ENCODE results near the gene SLAIN1. TPM values are rescaled to one million over a fixed set of nuclear protein-coding genes. Genes with fewer than 3 reads are reported as not detected.
A peak's percentile ranks its signal among the peaks of the same experiment; 100 is the strongest.

Gene SLAIN1
- polyA plus RNA-seq, 1 donor, result 9.0 TPM

GRCh38 chr13:77691871-77692270, 5.6 kb upstream of the SLAIN1 start:
- H3K36me3 ChIP-seq (ENCODE audit: control insufficient read depth, insufficient read depth, low read length), result no peaks in the 10 kb centered on the region
- H3K27ac ChIP-seq (ENCODE audit: low read length), result no peak overlapping the region
- DNase-seq, result no peak
- no CpG with 5 or more reads among the region's 1 CpG for WGBS (ENCODE audit: insufficient coverage, low lambda C conversion rate)
- H3K27me3 ChIP-seq (ENCODE audit: control insufficient read depth, insufficient read depth, low read length), result peaks cover 13% of the 10 kb centered on the region
- H3K9me3 ChIP-seq (ENCODE audit: control insufficient read depth, low read depth, low read length), result no peaks in the 10 kb centered on the region
- no peak overlapping the region for H3K4me3 ChIP-seq (ENCODE audit: low read length)
- H3K4me1 ChIP-seq (ENCODE audit: control insufficient read depth, insufficient read depth, low read length), result no peaks in the 10 kb centered on the region

- Histone ChIP-seq H3K4me1 (ENCODE audit: control insufficient read depth, insufficient read depth, low read length) (peaks cover 2% of the 10 kb centered on the region), H3K36me3 (ENCODE audit: control insufficient read depth, insufficient read depth, low read length) (no peaks in the 10 kb centered on the region), H3K27me3 (ENCODE audit: control insufficient read depth, insufficient read depth, low read length) (peaks cover 17% of the 10 kb centered on the region), H3K4me3 (ENCODE audit: low read length) (no peak overlapping the region), H3K27ac (ENCODE audit: low read length) (no peak overlapping the region), H3K9me3 (ENCODE audit: control insufficient read depth, low read depth, low read length) (no peaks in the 10 kb centered on the region)
- no CpG with 5 or more reads among the region's 2 CpGs for WGBS (ENCODE audit: insufficient coverage, low lambda C conversion rate)
- DNase-seq, result no peak
Observed at GRCh38 chr13:77692746-77693448, 4.6 kb upstream of the SLAIN1 start.

- DNase-seq, result no peak
- WGBS (ENCODE audit: insufficient coverage, low lambda C conversion rate), result 63% methylated on average over 1 of the region's 2 CpGs
- H3K36me3 ChIP-seq (ENCODE audit: control insufficient read depth, insufficient read depth, low read length), result no peaks in the 10 kb centered on the region
- H3K4me3 ChIP-seq (ENCODE audit: low read length), result no peak overlapping the region
- no peak overlapping the region for H3K27ac ChIP-seq (ENCODE audit: low read length)
- peaks cover 17% of the 10 kb centered on the region for H3K27me3 ChIP-seq (ENCODE audit: control insufficient read depth, insufficient read depth, low read length)
- no peaks in the 10 kb centered on the region for H3K9me3 ChIP-seq (ENCODE audit: control insufficient read depth, low read depth, low read length)
- H3K4me1 ChIP-seq (ENCODE audit: control insufficient read depth, insufficient read depth, low read length), result peaks cover 2% of the 10 kb centered on the region
Observed at GRCh38 chr13:77693449-77693940, 4.0 kb upstream of the SLAIN1 start.

- Histone ChIP-seq H3K27me3 (ENCODE audit: control insufficient read depth, insufficient read depth, low read length) (peaks cover 22% of the 10 kb centered on the region), H3K9me3 (ENCODE audit: control insufficient read depth, low read depth, low read length) (no peaks in the 10 kb centered on the region), H3K4me3 (ENCODE audit: low read length) (peak overlapping the region; percentile 2), H3K36me3 (ENCODE audit: control insufficient read depth, insufficient read depth, low read length) (no peaks in the 10 kb centered on the region), H3K27ac (ENCODE audit: low read length) (no peak overlapping the region), H3K4me1 (ENCODE audit: control insufficient read depth, insufficient read depth, low read length) (peaks cover 4% of the 10 kb centered on the region)
- DNase-seq, result peak in 1 of 2 donors; percentile 24
- 25% methylated on average over 2 of the region's 9 CpGs for WGBS (ENCODE audit: insufficient coverage, low lambda C conversion rate)
Observed at GRCh38 chr13:77696006-77696878, 1.2 kb upstream of the SLAIN1 start.

GRCh38 chr13:77696879-77697216, 639 bp upstream of the SLAIN1 start:
- DNase-seq, result no peak
- H3K27ac ChIP-seq (ENCODE audit: low read length), result no peak overlapping the region
- peaks cover 22% of the 10 kb centered on the region for H3K27me3 ChIP-seq (ENCODE audit: control insufficient read depth, insufficient read depth, low read length)
- 17% methylated on average over 1 of the region's 3 CpGs for WGBS (ENCODE audit: insufficient coverage, low lambda C conversion rate)
- peak overlapping the region; percentile 39 for H3K4me3 ChIP-seq (ENCODE audit: low read length)
- H3K9me3 ChIP-seq (ENCODE audit: control insufficient read depth, low read depth, low read length), result no peaks in the 10 kb centered on the region
- H3K4me1 ChIP-seq (ENCODE audit: control insufficient read depth, insufficient read depth, low read length), result peaks cover 4% of the 10 kb centered on the region
- H3K36me3 ChIP-seq (ENCODE audit: control insufficient read depth, insufficient read depth, low read length), result no peaks in the 10 kb centered on the region

GRCh38 chr13:77698201-77699058, 943 bp downstream of the SLAIN1 start:
- Histone ChIP-seq H3K27me3 (ENCODE audit: control insufficient read depth, insufficient read depth, low read length) (peaks cover 22% of the 10 kb centered on the region), H3K9me3 (ENCODE audit: control insufficient read depth, low read depth, low read length) (no peaks in the 10 kb centered on the region), H3K4me1 (ENCODE audit: control insufficient read depth, insufficient read depth, low read length) (peaks cover 4% of the 10 kb centered on the region), H3K36me3 (ENCODE audit: control insufficient read depth, insufficient read depth, low read length) (no peaks in the 10 kb centered on the region), H3K4me3 (ENCODE audit: low read length) (peak overlapping the region; percentile 53), H3K27ac (ENCODE audit: low read length) (no peak overlapping the region)
- peak in 1 of 2 donors; percentile 57 for DNase-seq
- WGBS (ENCODE audit: insufficient coverage, low lambda C conversion rate), result no CpG with 5 or more reads among the region's 75 CpGs

GRCh38 chr13:77699059-77699680, 1.7 kb downstream of the SLAIN1 start:
- H3K27me3 ChIP-seq (ENCODE audit: control insufficient read depth, insufficient read depth, low read length), result peaks cover 22% of the 10 kb centered on the region
- H3K4me1 ChIP-seq (ENCODE audit: control insufficient read depth, insufficient read depth, low read length), result peaks cover 4% of the 10 kb centered on the region
- peak overlapping the region; percentile 53 for H3K4me3 ChIP-seq (ENCODE audit: low read length)
- WGBS (ENCODE audit: insufficient coverage, low lambda C conversion rate), result 0% methylated on average over 1 of the region's 4 CpGs
- peak in 1 of 2 donors; percentile 4 for DNase-seq
- no peak overlapping the region for H3K27ac ChIP-seq (ENCODE audit: low read length)
- H3K36me3 ChIP-seq (ENCODE audit: control insufficient read depth, insufficient read depth, low read length), result no peaks in the 10 kb centered on the region
- no peaks in the 10 kb centered on the region for H3K9me3 ChIP-seq (ENCODE audit: control insufficient read depth, low read depth, low read length)

- no peak for DNase-seq
- Histone ChIP-seq H3K4me1 (ENCODE audit: control insufficient read depth, insufficient read depth, low read length) (peaks cover 4% of the 10 kb centered on the region), H3K27me3 (ENCODE audit: control insufficient read depth, insufficient read depth, low read length) (peaks cover 11% of the 10 kb centered on the region), H3K4me3 (ENCODE audit: low read length) (no peak overlapping the region), H3K27ac (ENCODE audit: low read length) (no peak overlapping the region), H3K36me3 (ENCODE audit: control insufficient read depth, insufficient read depth, low read length) (no peaks in the 10 kb centered on the region), H3K9me3 (ENCODE audit: control insufficient read depth, low read depth, low read length) (no peaks in the 10 kb centered on the region)
Observed at GRCh38 chr13:77701305-77701704, 3.8 kb downstream of the SLAIN1 start.

- H3K4me3 ChIP-seq (ENCODE audit: low read length), result no peak overlapping the region
- no peak overlapping the region for H3K27ac ChIP-seq (ENCODE audit: low read length)
- no peaks in the 10 kb centered on the region for H3K36me3 ChIP-seq (ENCODE audit: control insufficient read depth, insufficient read depth, low read length)
- H3K9me3 ChIP-seq (ENCODE audit: control insufficient read depth, low read depth, low read length), result no peaks in the 10 kb centered on the region
- peaks cover 2% of the 10 kb centered on the region for H3K4me1 ChIP-seq (ENCODE audit: control insufficient read depth, insufficient read depth, low read length)
- H3K27me3 ChIP-seq (ENCODE audit: control insufficient read depth, insufficient read depth, low read length), result peaks cover 5% of the 10 kb centered on the region
- no peak for DNase-seq
- WGBS (ENCODE audit: insufficient coverage, low lambda C conversion rate), result no CpG with 5 or more reads among the region's 1 CpG
Observed at GRCh38 chr13:77702366-77702765, 4.9 kb downstream of the SLAIN1 start.

GRCh38 chr13:77703408-77703807, 5.9 kb downstream of the SLAIN1 start:
- Histone ChIP-seq H3K9me3 (ENCODE audit: control insufficient read depth, low read depth, low read length) (no peaks in the 10 kb centered on the region), H3K4me3 (ENCODE audit: low read length) (no peak overlapping the region), H3K4me1 (ENCODE audit: control insufficient read depth, insufficient read depth, low read length) (peaks cover 2% of the 10 kb centered on the region), H3K27ac (ENCODE audit: low read length) (no peak overlapping the region), H3K36me3 (ENCODE audit: control insufficient read depth, insufficient read depth, low read length) (no peaks in the 10 kb centered on the region), H3K27me3 (ENCODE audit: control insufficient read depth, insufficient read depth, low read length) (peaks cover 5% of the 10 kb centered on the region)
- WGBS (ENCODE audit: insufficient coverage, low lambda C conversion rate), result no CpG with 5 or more reads among the region's 5 CpGs
- DNase-seq, result no peak

All from large intestine (tissue), 3 donors.